Measurements from ENCODE around the gene MKRN2OS. TPM values are rescaled to one million over a fixed set of nuclear protein-coding genes. Genes with fewer than 3 reads are reported as not detected.
A peak's percentile ranks its signal among the peaks of the same experiment; 100 is the strongest.

MKRN2OS gene
- total RNA-seq, 1 donor from 2014 or later = not detected

GRCh38 chr3:12568747-12569146 lies 23.4 kb upstream of the MKRN2OS start:
- Mint-ChIP-seq H3K27me3 (no peaks in the 10 kb centered on the region), H3K4me1 (peaks cover 19% of the 10 kb centered on the region), H3K27ac (no peak overlapping the region), H3K36me3 (ENCODE audit: low read depth) (peaks cover 71% of the 10 kb centered on the region), H3K9me3 (peaks cover 16% of the 10 kb centered on the region), H3K4me3 (no peak overlapping the region)
- TF ChIP-seq CTCF (IDR thresholded peaks at IDR 0.05) = no peak
- DNase-seq (no peak), ATAC-seq (ENCODE audit: low read depth) (no peak)
- POLR2A ChIA-PET = interaction anchor here (0.6 to 0.9 kb wide), 2 partner anchors 10 to 1281 kb away, joined by 3 read pairs; no protein-coding TSS in a partner anchor
- intact Hi-C loops (cut with micrococcal nuclease) = no loop called here
- CTCF ChIA-PET = no interaction called here

GRCh38 chr3:12566976-12567375 lies 21.7 kb upstream of the MKRN2OS start:
- ATAC-seq (ENCODE audit: low read depth) (no peak), DNase-seq (no peak)
- peaks cover 23% of the 10 kb centered on the region for H3K4me1 Mint-ChIP-seq
- H3K36me3 Mint-ChIP-seq (ENCODE audit: low read depth) = peaks cover 57% of the 10 kb centered on the region
- H3K4me3 Mint-ChIP-seq = no peak overlapping the region
- no peak overlapping the region for H3K27ac Mint-ChIP-seq
- ChIA-PET POLR2A (no interaction called here), CTCF (interaction anchor here (0.6 kb wide), 1 partner anchor 1352 kb away, joined by 3 read pairs; no protein-coding TSS in a partner anchor)
- intact Hi-C loops (cut with micrococcal nuclease) = no loop called here
- H3K9me3 Mint-ChIP-seq = peaks cover 16% of the 10 kb centered on the region
- H3K27me3 Mint-ChIP-seq = no peaks in the 10 kb centered on the region
- TF ChIP-seq CTCF (IDR thresholded peaks at IDR 0.05) = no peak

- Mint-ChIP-seq H3K9me3 (peaks cover 16% of the 10 kb centered on the region), H3K27me3 (no peaks in the 10 kb centered on the region), H3K4me3 (no peak overlapping the region), H3K27ac (no peak overlapping the region), H3K36me3 (ENCODE audit: low read depth) (peaks cover 23% of the 10 kb centered on the region), H3K4me1 (peaks cover 58% of the 10 kb centered on the region)
- POLR2A ChIA-PET = no interaction called here
- TF ChIP-seq CTCF (IDR thresholded peaks at IDR 0.05) = no peak
- intact Hi-C loops (cut with micrococcal nuclease) = no loop called here
- CTCF ChIA-PET = no interaction called here
- no peak for ATAC-seq (ENCODE audit: low read depth)
- no peak for DNase-seq
Observed at GRCh38 chr3:12562451-12562850, 17.2 kb upstream of the MKRN2OS start.

GRCh38 chr3:12561397-12561796 lies 16.1 kb upstream of the MKRN2OS start:
- H3K27me3 Mint-ChIP-seq = no peaks in the 10 kb centered on the region
- POLR2A ChIA-PET = no interaction called here
- H3K4me1 Mint-ChIP-seq = peaks cover 61% of the 10 kb centered on the region
- CTCF ChIA-PET = no interaction called here
- peaks cover 20% of the 10 kb centered on the region for H3K36me3 Mint-ChIP-seq (ENCODE audit: low read depth)
- no peak overlapping the region for H3K4me3 Mint-ChIP-seq
- H3K27ac Mint-ChIP-seq = peak overlapping the region; percentile 26
- no peak for TF ChIP-seq CTCF (IDR thresholded peaks at IDR 0.05)
- peaks cover 12% of the 10 kb centered on the region for H3K9me3 Mint-ChIP-seq
- intact Hi-C loops (cut with micrococcal nuclease) = no loop called here
- DNase-seq = no peak
- no peak for ATAC-seq (ENCODE audit: low read depth)

- intact Hi-C loops (cut with micrococcal nuclease) = no loop called here
- ATAC-seq (ENCODE audit: low read depth) = no peak
- Mint-ChIP-seq H3K9me3 (peaks cover 8% of the 10 kb centered on the region), H3K27ac (peak overlapping the region; percentile 26), H3K27me3 (no peaks in the 10 kb centered on the region), H3K4me1 (peaks cover 65% of the 10 kb centered on the region), H3K4me3 (no peak overlapping the region), H3K36me3 (ENCODE audit: low read depth) (peaks cover 16% of the 10 kb centered on the region)
- TF ChIP-seq CTCF (IDR thresholded peaks at IDR 0.05) = no peak
- DNase-seq = no peak
- ChIA-PET CTCF (no interaction called here), POLR2A (interaction anchor here (0.7 to 1.0 kb wide), 3 partner anchors 16 to 104 kb away, joined by 3 to 4 read pairs (median 3); partner anchors contain the start of gene RAF1)
Observed at GRCh38 chr3:12560505-12561190, 15.3 kb upstream of the MKRN2OS start.

Measured in activated B cell treated with CpG ODN at 0.5 μM for 24 hours (primary cell).